K562 (cell line): ENCODE results near the gene AGPAT1. TPM values are rescaled to one million over a fixed set of nuclear protein-coding genes. Genes with fewer than 3 reads are reported as not detected.

Source experiments
- COPS2 ChIP-seq: fragments of 450-650 bp; conservative IDR thresholded peaks from 2 replicates; pipeline ENCODE4 v1.6.1; 2016; ENCODE audit warnings: mild to moderate bottlenecking, moderate library complexity
- CREB1 ChIP-seq, 2 experiments: sonication (generic) in 1 of 2; formaldehyde crosslinking in 1 of 2; IDR thresholded peaks; 2 replicates each; pipeline versions ENCODE4 v1.6.1 to v1.8.0; 2012 to 2022; ENCODE audit warnings: inconsistent platforms in 1 of 2, mild to moderate bottlenecking in 1 of 2, missing genetic modification reagents in 1 of 2, moderate library complexity in 1 of 2
- CREM ChIP-seq: IDR thresholded peaks from 2 replicates; pipeline ENCODE4 v1.6.1; 2014; ENCODE audit warnings: antibody characterized with exemption, low read depth
- NR2C1 ChIP-seq, 2 experiments: fragments of 450-650 bp; IDR thresholded peaks; 2 replicates each; pipeline ENCODE4 v1.6.1; 2017; ENCODE audit warnings: mild to moderate bottlenecking in 2 of 2, antibody characterized with exemption in 1 of 2, inconsistent platforms in 1 of 2, missing compliant biosample characterization in 1 of 2, missing genetic modification characterization in 1 of 2
- PRDM10 ChIP-seq: fragments of 450-650 bp; IDR thresholded peaks from 2 replicates; pipeline ENCODE4 v1.6.1; 2018; ENCODE audit not compliant: partially characterized antibody
- RBM34 ChIP-seq: fragments of 200-400 bp; formaldehyde crosslinking; IDR thresholded peaks from 2 replicates; pipeline ENCODE4 v1.6.1; 2018; ENCODE audit warnings: low read length, borderline replicate concordance; ENCODE audit not compliant: insufficient read depth
- SMAD1 ChIP-seq: fragments of 150-350 bp; IDR thresholded peaks from 2 replicates; pipeline ENCODE4 v1.6.1; 2014; ENCODE audit warnings: low read length, low read depth; ENCODE audit not compliant: partially characterized antibody
- TAL1 ChIP-seq: fragments of 450-650 bp; IDR thresholded peaks from 2 replicates; pipeline ENCODE4 v1.6.1; 2016; ENCODE audit warnings: mild to moderate bottlenecking
- VEZF1 ChIP-seq: fragments of 200-800 bp; sonication (Bioruptor generic); IDR thresholded peaks from 2 replicates; pipeline ENCODE4 v1.6.1; 2017; ENCODE audit warnings: missing genetic modification characterization, missing compliant biosample characterization
- ZNF551 ChIP-seq: fragments of 250-450 bp; sonication (Bioruptor Pico); IDR thresholded peaks from 2 replicates; pipeline ENCODE4 v1.5.0; 2021; ENCODE audit warnings: mild to moderate bottlenecking, moderate library complexity
- polyA plus RNA-seq, 8 experiments: library from polyadenylated mRNA; depleted of rRNA in 4 of 8; stranded (reverse) in 5 of 8; unstranded in 3 of 8; fragments of >200 nt; fragmentation: Nextera tagmentation in 2 of 8; fragmentation: Illumina TruSeq in 1 of 8; extraction: Ambion mirVana in 2 of 8; extraction: Trizol in 1 of 8; gene quantifications; 2 replicates each; pipeline versions ENCODE4 v1.2.1 to v1.2.3, GENCODE V29; 2011 to 2014; ENCODE audit warnings: inconsistent platforms in 1 of 8, missing spikeins in 1 of 8
- total RNA-seq, 7 experiments: library from RNA; depleted of rRNA in 6 of 7; stranded (reverse); fragments of >200 nt in 6 of 7; fragmentation: Illumina TruSeq in 2 of 7; extraction: Trizol in 2 of 7; gene quantifications; 2 replicates each; pipeline versions ENCODE4 v1.2.1 to v1.2.3, GENCODE V29; 2011 to 2021; ENCODE audit warnings: low replicate concordance in 1 of 7
- TF ChIP-seq, protein P1 (sequence below): sonication (generic); formaldehyde crosslinking; IDR thresholded peaks from 2 replicates; pipeline ENCODE4 v1.8.1; 2022; ENCODE audit warnings: missing genetic modification reagents
- TF ChIP-seq, protein P2 (sequence below): fragments of 450-650 bp; formaldehyde crosslinking; IDR thresholded peaks from 2 replicates; pipeline ENCODE4 v1.4.0; 2022; ENCODE audit warnings: missing genetic modification characterization
- TF ChIP-seq, protein P3 (sequence below): fragments of 250-450 bp; sonication (Bioruptor Pico); IDR thresholded peaks from 2 replicates; pipeline ENCODE4 v1.5.0; 2022; ENCODE audit warnings: mild to moderate bottlenecking

Gene AGPAT1
- total and polyA plus RNA-seq, 9 of the 15 experiments (the other 6 are each of a cell fraction or from before 2014, with no cell fraction given) = 37.9 to 176 (median 69.4) TPM

DNA sequence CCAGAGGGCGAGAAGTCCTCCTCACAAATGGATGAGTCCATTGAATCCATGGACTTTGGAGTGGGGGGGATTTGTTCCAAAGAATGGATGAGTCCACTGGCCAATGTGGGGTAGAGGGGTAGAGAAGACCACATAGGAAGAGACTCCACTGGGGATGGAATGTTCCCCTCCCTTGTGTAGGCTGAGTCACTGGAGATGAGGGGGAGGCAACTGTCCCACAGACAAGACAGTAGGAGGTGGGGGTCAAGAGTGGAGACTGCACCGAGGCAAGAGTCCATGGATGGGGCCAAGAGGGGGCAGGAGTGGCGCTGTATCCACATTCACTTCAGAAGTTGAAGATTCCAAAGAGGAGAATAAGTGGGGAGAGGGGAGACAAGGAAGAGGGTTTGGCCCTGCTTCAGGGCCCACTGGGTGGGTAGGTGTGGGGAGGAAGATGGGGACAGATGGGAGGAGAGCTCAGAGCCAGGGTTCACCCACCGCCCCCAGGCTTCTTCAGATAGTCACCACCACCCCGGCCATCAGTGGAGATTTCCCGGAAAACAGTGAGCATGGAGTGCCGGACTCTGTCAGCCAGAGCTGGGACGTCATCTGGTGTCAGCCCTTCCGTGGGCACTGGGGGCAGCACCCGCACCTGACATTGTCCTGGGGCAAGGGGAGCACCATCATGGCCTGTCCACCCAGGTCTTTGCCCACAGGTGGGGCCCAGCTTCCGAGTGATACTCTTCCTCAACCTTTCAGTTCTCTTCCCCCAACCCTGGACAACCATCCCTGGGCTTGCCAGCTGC is 6.9 kb downstream of the AGPAT1 start (continued):
- TF ChIP-seq PRDM10 (peak; percentile 97), COPS2 (no peak), ZNF551 (CRISPR knock-in tag) (no peak), VEZF1 (CRISPR knock-in tag) (peak; percentile 88), TAL1 (0 out of 2 replicates have a peak, but pooled peaks have one; percentile 7), CREB1 (IDR thresholded peaks at IDR 0.05) (no peak; the same call in 1 of the 2 replicates), CREB1 (CRISPR knock-in tag; IDR thresholded peaks at IDR 0.05) (no peak), RBM34 (no peak), CREM (peak; percentile 35; the same call in 1 of the 2 replicates), SMAD1 (no peak), NR2C1 (IDR thresholded peaks at IDR 0.05) (no peak), NR2C1 (tag; IDR thresholded peaks at IDR 0.05) (no peak)
- TF ChIP-seq, protein P1, sequence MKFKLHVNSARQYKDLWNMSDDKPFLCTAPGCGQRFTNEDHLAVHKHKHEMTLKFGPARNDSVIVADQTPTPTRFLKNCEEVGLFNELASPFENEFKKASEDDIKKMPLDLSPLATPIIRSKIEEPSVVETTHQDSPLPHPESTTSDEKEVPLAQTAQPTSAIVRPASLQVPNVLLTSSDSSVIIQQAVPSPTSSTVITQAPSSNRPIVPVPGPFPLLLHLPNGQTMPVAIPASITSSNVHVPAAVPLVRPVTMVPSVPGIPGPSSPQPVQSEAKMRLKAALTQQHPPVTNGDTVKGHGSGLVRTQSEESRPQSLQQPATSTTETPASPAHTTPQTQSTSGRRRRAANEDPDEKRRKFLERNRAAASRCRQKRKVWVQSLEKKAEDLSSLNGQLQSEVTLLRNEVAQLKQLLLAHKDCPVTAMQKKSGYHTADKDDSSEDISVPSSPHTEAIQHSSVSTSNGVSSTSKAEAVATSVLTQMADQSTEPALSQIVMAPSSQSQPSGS = no peak
- TF ChIP-seq, protein P2, sequence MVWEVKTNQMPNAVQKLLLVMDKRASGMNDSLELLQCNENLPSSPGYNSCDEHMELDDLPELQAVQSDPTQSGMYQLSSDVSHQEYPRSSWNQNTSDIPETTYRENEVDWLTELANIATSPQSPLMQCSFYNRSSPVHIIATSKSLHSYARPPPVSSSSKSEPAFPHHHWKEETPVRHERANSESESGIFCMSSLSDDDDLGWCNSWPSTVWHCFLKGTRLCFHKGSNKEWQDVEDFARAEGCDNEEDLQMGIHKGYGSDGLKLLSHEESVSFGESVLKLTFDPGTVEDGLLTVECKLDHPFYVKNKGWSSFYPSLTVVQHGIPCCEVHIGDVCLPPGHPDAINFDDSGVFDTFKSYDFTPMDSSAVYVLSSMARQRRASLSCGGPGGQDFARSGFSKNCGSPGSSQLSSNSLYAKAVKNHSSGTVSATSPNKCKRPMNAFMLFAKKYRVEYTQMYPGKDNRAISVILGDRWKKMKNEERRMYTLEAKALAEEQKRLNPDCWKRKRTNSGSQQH = 0 out of 2 replicates have a peak, but pooled peaks have one; percentile 51
- TF ChIP-seq, protein P3, sequence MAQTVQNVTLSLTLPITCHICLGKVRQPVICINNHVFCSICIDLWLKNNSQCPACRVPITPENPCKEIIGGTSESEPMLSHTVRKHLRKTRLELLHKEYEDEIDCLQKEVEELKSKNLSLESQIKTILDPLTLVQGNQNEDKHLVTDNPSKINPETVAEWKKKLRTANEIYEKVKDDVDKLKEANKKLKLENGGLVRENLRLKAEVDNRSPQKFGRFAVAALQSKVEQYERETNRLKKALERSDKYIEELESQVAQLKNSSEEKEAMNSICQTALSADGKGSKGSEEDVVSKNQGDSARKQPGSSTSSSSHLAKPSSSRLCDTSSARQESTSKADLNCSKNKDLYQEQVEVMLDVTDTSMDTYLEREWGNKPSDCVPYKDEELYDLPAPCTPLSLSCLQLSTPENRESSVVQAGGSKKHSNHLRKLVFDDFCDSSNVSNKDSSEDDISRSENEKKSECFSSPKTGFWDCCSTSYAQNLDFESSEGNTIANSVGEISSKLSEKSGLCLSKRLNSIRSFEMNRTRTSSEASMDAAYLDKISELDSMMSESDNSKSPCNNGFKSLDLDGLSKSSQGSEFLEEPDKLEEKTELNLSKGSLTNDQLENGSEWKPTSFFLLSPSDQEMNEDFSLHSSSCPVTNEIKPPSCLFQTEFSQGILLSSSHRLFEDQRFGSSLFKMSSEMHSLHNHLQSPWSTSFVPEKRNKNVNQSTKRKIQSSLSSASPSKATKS (CRISPR knock-in tag) = no peak
